Heart left ventricle (tissue), 13 donors: ENCODE measurements around the gene SLC39A10.

Source experiments
- CTCF ChIP-seq, 12 donors: fragments of 200-600 bp; sonication (generic) in 4 of 12; IDR thresholded peaks; one replicate each; pipeline versions ENCODE4 v1.5.0 to v1.8.0; 2018 to 2022; ENCODE audit warnings: antibody characterized with exemption in 12 of 12, mild to moderate bottlenecking in 5 of 12
- POLR2A ChIP-seq, 2 donors: fragments of 450-650 bp; IDR thresholded peaks; one replicate each; pipeline ENCODE4 v1.6.1; 2017; ENCODE audit warnings: antibody characterized with exemption in 2 of 2, mild to moderate bottlenecking in 2 of 2, moderate library complexity in 2 of 2
- donor health status: ischemic (EF 13 %, LVEDD 7.1; RV severe dilation, severe dysfunction).
- donor health status: DM: no; HTN: yes; CAD: no.
- donor health status: DM: no; HTN: no; CAD: no.
- donor health status: ischemic (EF 25% LVEDD 6.9; RV normal size, moderate dysfunction).
- donor health status: ischemic (EF 25% LVEDD 5.7; RV mildly dilated, moderate dysfunction).
- donor health status: ischemic (EF 35%, LVEDD 5.7; RV mildly dilated, moderate dysfunction).
- donor health status: nonischemic (EF 11% LVEDD 7.7; RV severe dilation, severe dysfunction).
- donor health status: DM: yes; HTN: yes; CAD: no.
- donor health status: PGD.
- donor health status: ischemic (EF 29% LVEDD 5.4; RV normal size, mild dysfunction).
- donor health status: nonischemic (EF 23%, LVEDD 6.1; RV moderate dilation, normal function).

GRCh38 chr2:195671563-195671962 is 14.5 kb downstream of the SLC39A10 start:
- TF ChIP-seq POLR2A (IDR thresholded peaks at IDR 0.05) (no peak), CTCF (IDR thresholded peaks at IDR 0.05) (no peak)
